ENCODE results near the gene ZNF804B. TPM values are rescaled to one million over a fixed set of nuclear protein-coding genes. Genes with fewer than 3 reads are reported as not detected.

Gene ZNF804B
- total RNA-seq (ENCODE audit: low replicate concordance), result not detected in 2 replicates

DNA sequence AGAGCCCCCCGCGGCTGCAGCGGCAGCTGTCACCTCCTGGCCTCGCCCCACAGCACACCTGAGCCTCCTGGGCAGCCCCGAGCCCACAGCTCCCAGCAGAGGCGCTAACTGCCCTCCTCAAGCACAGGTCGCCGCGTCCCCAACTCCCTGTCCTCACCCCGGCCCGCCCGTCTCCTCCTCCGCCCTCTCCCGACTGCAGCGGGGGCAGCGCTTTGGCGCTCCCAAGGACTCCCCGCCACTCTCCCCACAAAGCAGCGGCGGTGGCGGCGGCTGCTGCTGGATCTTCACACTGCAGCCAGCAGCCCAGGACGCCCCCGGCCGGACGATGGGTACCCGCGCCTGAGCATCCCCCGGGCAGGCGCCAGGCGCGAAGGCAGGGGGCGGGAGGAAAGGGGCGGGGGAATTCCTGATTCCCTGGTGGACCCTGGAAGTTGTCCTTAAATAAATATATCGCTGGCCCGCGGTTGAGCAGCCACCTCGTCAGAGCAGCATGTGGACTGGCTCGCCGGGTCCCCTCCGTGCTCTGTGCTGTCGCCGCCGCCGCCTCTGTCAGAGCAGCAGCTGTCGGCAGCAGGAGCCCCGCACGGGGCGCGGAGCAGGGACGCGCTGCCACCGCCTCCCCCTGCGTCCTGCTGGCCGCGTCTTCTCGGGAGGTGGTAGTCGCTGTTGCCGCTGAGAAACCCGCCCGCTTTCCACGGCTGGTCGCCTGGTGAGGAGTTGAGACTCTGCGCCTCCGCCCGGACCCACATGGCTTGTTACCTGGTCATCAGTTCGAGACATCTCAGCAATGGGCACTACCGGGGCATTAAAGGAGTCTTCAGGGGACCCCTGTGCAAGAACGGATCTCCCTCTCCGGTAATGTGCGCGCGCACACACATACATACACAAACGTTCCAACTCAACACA, at the start of gene ZNF804B:
TSS of gene ZNF804B (plus strand) at position 471 of the 906 bp plus-strand sequence. CDS start at position 748, 277 bp downstream.
- TF ChIP-seq, protein P1, sequence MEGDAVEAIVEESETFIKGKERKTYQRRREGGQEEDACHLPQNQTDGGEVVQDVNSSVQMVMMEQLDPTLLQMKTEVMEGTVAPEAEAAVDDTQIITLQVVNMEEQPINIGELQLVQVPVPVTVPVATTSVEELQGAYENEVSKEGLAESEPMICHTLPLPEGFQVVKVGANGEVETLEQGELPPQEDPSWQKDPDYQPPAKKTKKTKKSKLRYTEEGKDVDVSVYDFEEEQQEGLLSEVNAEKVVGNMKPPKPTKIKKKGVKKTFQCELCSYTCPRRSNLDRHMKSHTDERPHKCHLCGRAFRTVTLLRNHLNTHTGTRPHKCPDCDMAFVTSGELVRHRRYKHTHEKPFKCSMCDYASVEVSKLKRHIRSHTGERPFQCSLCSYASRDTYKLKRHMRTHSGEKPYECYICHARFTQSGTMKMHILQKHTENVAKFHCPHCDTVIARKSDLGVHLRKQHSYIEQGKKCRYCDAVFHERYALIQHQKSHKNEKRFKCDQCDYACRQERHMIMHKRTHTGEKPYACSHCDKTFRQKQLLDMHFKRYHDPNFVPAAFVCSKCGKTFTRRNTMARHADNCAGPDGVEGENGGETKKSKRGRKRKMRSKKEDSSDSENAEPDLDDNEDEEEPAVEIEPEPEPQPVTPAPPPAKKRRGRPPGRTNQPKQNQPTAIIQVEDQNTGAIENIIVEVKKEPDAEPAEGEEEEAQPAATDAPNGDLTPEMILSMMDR (IDR thresholded peaks at IDR 0.05; ENCODE audit: insufficient read depth, low read length), result no peak
- no peak within 1 kb of the TSS for H3K4me3 ChIP-seq (ENCODE audit: low read depth, low read length)
- no peak for DNase-seq (ENCODE audit: low read depth)

DNA sequence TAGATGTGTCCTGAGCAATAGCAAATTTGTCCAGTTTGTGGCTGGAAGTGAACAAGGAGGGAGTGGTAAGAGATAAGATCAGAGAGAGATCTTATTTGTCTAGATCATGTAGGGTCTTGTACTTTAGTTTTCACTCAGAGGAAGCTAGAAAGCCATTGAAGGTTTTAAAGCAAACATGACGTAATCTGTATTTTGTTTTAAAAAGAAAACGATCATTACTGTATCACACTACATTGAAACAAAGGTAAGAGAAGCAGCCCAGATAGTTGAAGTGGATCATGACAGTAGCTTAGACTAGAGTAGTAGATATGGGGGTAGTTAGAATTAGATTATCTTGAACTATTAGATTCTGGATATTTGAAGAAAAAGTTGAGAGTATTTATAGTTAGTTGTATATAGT, 23.6 kb upstream of the ZNF804B start:
- TF ChIP-seq, protein P1 (IDR thresholded peaks at IDR 0.05; ENCODE audit: insufficient read depth, low read length), result no peak
- DNase-seq (ENCODE audit: low read depth), result no peak

DNA sequence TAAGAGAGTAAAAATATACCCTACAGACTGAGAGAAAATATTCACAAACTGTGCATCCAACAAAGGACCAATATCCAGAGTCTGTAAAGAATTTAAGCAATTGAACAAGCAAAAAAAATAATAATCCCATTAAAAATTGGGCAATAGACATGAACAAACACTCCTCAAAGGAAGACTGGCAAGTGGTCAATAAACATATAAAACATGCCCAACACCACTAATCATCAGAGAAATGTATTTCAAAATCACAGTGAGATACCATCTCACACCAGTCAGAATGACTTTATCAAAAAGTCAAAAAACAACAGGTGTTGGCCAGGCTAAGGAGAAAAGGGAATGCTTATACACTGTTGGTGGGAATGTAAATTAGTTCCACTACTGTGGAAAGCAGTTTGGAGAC, 21.9 kb upstream of the ZNF804B start:
- TF ChIP-seq, protein P1 (IDR thresholded peaks at IDR 0.05; ENCODE audit: insufficient read depth, low read length), result no peak
- no peak for DNase-seq (ENCODE audit: low read depth)
- no peak overlapping the region for H3K4me3 ChIP-seq (ENCODE audit: low read depth, low read length)

More for the DNA sequence above, 23.6 kb upstream of the ZNF804B start:
- H3K4me3 ChIP-seq (ENCODE audit: low read depth, low read length), result no peak overlapping the region

DNA sequence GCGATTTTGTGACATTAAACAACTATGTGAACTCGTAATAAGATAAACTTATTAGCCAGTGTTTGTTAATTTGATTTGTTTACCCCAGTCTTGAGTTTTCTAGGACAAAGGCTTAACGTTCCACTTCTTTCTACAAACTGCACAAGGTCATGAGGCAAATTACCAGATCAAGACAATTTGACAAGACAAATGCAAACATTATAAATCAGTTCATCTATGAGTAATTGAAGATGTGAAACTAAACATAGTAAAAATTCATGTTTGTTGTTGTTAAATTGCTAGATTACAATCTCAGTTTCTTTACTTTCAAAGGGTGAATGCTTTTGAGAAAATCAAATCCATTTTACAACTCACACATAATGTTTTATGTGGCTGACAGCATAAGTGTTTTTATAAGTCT, 13.4 kb upstream of the ZNF804B start:
- TF ChIP-seq, protein P1 (IDR thresholded peaks at IDR 0.05; ENCODE audit: insufficient read depth, low read length), result no peak
- no peak for DNase-seq (ENCODE audit: low read depth)
- H3K4me3 ChIP-seq (ENCODE audit: low read depth, low read length), result no peak overlapping the region

DNA sequence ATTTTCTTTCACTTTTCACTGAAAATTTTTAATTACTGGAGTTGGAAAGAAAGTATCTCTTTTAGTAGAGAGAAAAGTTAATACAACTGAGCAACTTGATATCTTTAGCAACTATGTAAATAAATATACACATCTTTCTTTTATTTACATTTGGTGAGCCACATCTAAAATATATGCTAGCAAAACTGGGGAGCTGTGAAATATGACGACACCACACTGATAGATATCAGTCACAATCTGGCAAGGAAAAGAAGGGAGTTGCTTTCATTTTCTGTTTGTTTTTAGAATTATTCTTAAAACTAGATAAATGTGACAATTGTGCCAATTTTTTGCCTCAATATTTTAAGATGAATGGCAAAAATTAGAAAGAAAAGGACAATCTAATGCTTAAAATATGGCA, 2.7 kb upstream of the ZNF804B start:
- H3K4me3 ChIP-seq (ENCODE audit: low read depth, low read length), result no peak overlapping the region
- TF ChIP-seq, protein P1 (IDR thresholded peaks at IDR 0.05; ENCODE audit: insufficient read depth, low read length), result no peak
- no peak for DNase-seq (ENCODE audit: low read depth)

DNA sequence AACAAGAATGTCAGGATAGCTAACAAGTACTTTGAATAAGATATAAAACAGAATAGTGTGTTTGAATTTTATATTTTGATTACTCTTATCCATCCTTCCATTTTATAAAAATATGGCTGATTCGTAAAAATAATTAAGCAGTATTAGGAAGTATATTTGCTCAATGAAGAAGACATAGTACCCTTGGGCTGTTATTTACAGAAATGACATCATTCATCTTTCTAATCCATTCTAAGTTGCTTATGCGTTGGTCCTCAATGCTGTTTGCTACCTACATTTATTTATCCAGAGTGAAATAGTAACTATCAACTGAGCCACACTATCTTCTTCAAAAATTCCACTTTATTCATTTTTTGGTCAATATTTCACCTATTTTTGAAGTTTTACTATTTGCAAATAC, 2.1 kb upstream of the ZNF804B start:
- TF ChIP-seq, protein P1 (IDR thresholded peaks at IDR 0.05; ENCODE audit: insufficient read depth, low read length), result no peak
- no peak overlapping the region for H3K4me3 ChIP-seq (ENCODE audit: low read depth, low read length)
- no peak for DNase-seq (ENCODE audit: low read depth)
